A673 (cell line): ENCODE data around the gene CNOT10. TPM values are rescaled to one million over a fixed set of nuclear protein-coding genes. Genes with fewer than 3 reads are reported as not detected.

Source experiments
- BruUV-seq: library from RNA; stranded (reverse); fragments of 400-500 nt; replicated peaks from 2 replicates; lab custom pipeline; 2021; lab: Mats Ljungman, UMichigan
- CTCF ChIA-PET: fragments of 300-600 bp; sonication (Branson Sonifier 250); formaldehyde crosslinking; loops from one replicate; lab custom pipeline; 2022; ENCODE audit warnings: antibody characterized with exemption; lab: Charles Lee
- POLR2A ChIA-PET: fragments of 300-600 bp; sonication (Branson Sonifier 250); formaldehyde crosslinking; loops from one replicate; lab custom pipeline; 2022; ENCODE audit warnings: antibody characterized with exemption; ENCODE audit not compliant: low non-redundant PET; lab: Charles Lee
- DNase-seq: peaks from one replicate; pipeline ENCODE4 v3.0.0-alpha.2; 2015; ENCODE audit warnings: low spot score
- H3K27ac ChIP-seq: fragments of 200-600 bp; sonication (generic); 2 replicates; pipeline ENCODE4 v1.5.1; 2016; ENCODE audit warnings: mixed run types, low read depth, mild to moderate bottlenecking, mixed read lengths, antibody characterized with exemption, low read length; ENCODE audit not compliant: poor library complexity, severe bottlenecking
- H3K27me3 ChIP-seq: fragments of 200-600 bp; sonication (generic); replicated peaks from 2 replicates; pipeline ENCODE4 v1.6.1; 2017; ENCODE audit warnings: mixed run types, low read depth, mild to moderate bottlenecking, mixed read lengths, antibody characterized with exemption, low read length; ENCODE audit not compliant: insufficient read depth, poor library complexity
- H3K36me3 ChIP-seq: fragments of 200-600 bp; sonication (generic); 2 replicates; pipeline ENCODE4 v1.6.1; 2016; ENCODE audit warnings: mixed run types, mild to moderate bottlenecking, mixed read lengths, antibody characterized with exemption, low read length; ENCODE audit not compliant: insufficient read depth, poor library complexity, severe bottlenecking
- H3K4me1 ChIP-seq: fragments of 200-600 bp; sonication (generic); 2 replicates; pipeline ENCODE4 v1.6.1; 2017; ENCODE audit warnings: mixed run types, mild to moderate bottlenecking, mixed read lengths, antibody characterized with exemption, low read length; ENCODE audit not compliant: insufficient read depth, poor library complexity, severe bottlenecking
- H3K4me3 ChIP-seq: fragments of 200-600 bp; sonication (generic); 2 replicates; pipeline ENCODE4 v1.5.1; 2016; ENCODE audit warnings: low read depth, mixed run types, mild to moderate bottlenecking, mixed read lengths, low read length; ENCODE audit not compliant: poor library complexity, severe bottlenecking
- H3K9me3 ChIP-seq: fragments of 200-600 bp; sonication (generic); 2 replicates; pipeline ENCODE4 v1.6.1; 2016; ENCODE audit warnings: mixed run types, low read depth, mild to moderate bottlenecking, mixed read lengths, antibody characterized with exemption, low read length; ENCODE audit not compliant: poor library complexity, severe bottlenecking
- EZH2 ChIP-seq: fragments of 200-600 bp; sonication (generic); IDR thresholded peaks from 2 replicates; pipeline ENCODE4 v1.6.1; 2017; ENCODE audit warnings: borderline replicate concordance, low read depth, mild to moderate bottlenecking, mixed read lengths, antibody characterized with exemption, low read length; ENCODE audit not compliant: poor library complexity, severe bottlenecking
- intact Hi-C: fragments of 100-400 bp; cut with micrococcal nuclease; formaldehyde crosslinking; loops from one replicate; pipeline ENCODE4 v1.10.0; 2022; ENCODE audit not compliant: unreplicated experiment
- total RNA-seq: library from RNA; stranded (reverse); gene quantifications from 2 replicates; pipeline ENCODE4 v1.2.3, GENCODE V29; 2021
- TF ChIP-seq, protein P1 (sequence below): fragments of 300-800, 200-600 bp; sonication (generic); conservative IDR thresholded peaks from 2 replicates; pipeline ENCODE4 v1.5.1; 2017; ENCODE audit warnings: low read depth, mild to moderate bottlenecking, antibody characterized with exemption, low read length, moderate library complexity, mixed read lengths

Gene CNOT10
- total RNA-seq, 1 experiment from 2014 or later = 47.8 TPM

DNA sequence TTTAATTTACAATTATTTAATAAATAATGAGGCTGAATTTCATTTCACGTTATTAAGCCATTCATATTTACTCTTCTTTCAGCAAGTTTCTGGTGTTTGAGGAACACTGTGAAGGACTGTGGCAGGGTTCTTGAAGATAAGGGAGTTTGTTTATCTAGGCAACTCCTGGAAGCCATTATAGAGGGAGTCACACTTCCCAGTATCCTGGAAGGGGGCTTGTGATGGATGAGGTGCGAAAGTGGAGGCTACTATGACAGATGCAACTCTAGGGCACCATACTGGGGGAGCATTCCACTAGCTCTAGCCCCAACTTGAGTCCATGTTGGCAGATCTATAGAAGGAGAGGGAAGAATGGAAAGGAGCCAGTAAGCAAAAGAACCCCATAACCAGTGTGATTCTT is 14.4 kb downstream of the CNOT10 start:
- POLR2A ChIA-PET = no interaction called here

DNA sequence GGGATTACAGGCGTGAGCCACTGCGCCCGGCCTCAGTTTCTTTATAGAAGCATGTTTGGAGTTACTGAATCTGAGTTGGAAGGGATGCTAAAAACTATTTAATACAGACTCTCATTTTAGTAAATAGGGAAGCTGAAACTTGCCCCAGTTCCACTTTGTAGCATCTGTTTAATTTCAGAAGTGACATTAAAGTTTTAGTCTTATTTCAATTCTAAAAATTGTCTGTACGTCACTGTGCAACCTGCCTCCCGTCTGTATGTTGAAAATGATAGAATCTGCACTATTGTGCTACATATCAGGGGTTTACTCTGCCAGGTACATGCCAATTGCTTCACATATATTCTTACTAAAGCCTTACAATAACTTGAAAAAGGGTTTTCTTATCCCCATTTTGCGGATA is 15.3 kb downstream of the CNOT10 start:
- intact Hi-C loops = no loop called here
- ChIA-PET CTCF (no interaction called here), POLR2A (no interaction called here)
- no peaks in the 10 kb centered on the region for H3K4me1 ChIP-seq
- no peaks in the 10 kb centered on the region for H3K36me3 ChIP-seq
- no peaks in the 10 kb centered on the region for H3K9me3 ChIP-seq
- H3K27ac ChIP-seq = no peak overlapping the region
- H3K4me3 ChIP-seq = no peak overlapping the region
- no peak for DNase-seq
- H3K27me3 ChIP-seq = no peaks in the 10 kb centered on the region
- TF ChIP-seq, protein P1, sequence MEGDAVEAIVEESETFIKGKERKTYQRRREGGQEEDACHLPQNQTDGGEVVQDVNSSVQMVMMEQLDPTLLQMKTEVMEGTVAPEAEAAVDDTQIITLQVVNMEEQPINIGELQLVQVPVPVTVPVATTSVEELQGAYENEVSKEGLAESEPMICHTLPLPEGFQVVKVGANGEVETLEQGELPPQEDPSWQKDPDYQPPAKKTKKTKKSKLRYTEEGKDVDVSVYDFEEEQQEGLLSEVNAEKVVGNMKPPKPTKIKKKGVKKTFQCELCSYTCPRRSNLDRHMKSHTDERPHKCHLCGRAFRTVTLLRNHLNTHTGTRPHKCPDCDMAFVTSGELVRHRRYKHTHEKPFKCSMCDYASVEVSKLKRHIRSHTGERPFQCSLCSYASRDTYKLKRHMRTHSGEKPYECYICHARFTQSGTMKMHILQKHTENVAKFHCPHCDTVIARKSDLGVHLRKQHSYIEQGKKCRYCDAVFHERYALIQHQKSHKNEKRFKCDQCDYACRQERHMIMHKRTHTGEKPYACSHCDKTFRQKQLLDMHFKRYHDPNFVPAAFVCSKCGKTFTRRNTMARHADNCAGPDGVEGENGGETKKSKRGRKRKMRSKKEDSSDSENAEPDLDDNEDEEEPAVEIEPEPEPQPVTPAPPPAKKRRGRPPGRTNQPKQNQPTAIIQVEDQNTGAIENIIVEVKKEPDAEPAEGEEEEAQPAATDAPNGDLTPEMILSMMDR = no peak
- TF ChIP-seq EZH2 = no peak
- no TSS peak for BruUV-seq

More for the DNA sequence above, 14.4 kb downstream of the CNOT10 start:
- no peak for DNase-seq
- BruUV-seq = no TSS peak
- Histone ChIP-seq H3K36me3 (no peaks in the 10 kb centered on the region), H3K27ac (no peak overlapping the region), H3K27me3 (no peaks in the 10 kb centered on the region), H3K9me3 (no peaks in the 10 kb centered on the region), H3K4me1 (no peaks in the 10 kb centered on the region), H3K4me3 (no peak overlapping the region)
- no peak for TF ChIP-seq EZH2
- TF ChIP-seq, protein P1 = no peak
- CTCF ChIA-PET = no interaction called here
- intact Hi-C loops = no loop called here

DNA sequence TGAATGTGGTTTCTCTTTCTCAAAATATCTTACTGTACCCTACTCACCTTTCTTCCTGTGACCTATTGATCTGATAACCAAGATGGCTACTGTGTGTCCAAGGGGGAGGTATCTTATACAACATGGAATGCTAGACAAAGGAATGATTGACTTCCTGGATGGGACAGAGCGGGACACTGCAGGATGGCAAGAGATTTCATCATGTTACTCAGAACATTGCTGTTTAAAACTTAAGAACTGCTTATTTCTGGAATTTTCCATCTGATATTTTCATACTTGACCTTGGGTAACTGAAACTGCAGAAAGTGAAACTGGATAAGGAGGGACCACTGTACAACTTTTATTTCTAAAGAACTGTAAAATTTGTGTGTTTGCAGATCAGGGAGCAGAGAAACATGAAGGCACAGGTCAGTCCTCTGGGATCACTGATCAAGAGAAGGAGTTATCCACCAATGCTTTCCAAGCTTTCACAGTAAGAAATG is 18.5 kb downstream of the CNOT10 start:
- CTCF ChIA-PET = no interaction called here
- Histone ChIP-seq H3K36me3 (no peaks in the 10 kb centered on the region), H3K27me3 (no peaks in the 10 kb centered on the region), H3K9me3 (no peaks in the 10 kb centered on the region), H3K4me1 (peaks cover 9% of the 10 kb centered on the region), H3K4me3 (no peak overlapping the region), H3K27ac (no peak overlapping the region)
- DNase-seq = no peak
- TF ChIP-seq EZH2 = no peak
- TF ChIP-seq, protein P1 = no peak
- POLR2A ChIA-PET = no interaction called here
- BruUV-seq = no TSS peak
- intact Hi-C loops = loop anchor here (2.0 kb wide), 1 partner anchor 17 kb away; no protein-coding TSS in a partner anchor
